ENCODE results near the gene PHACTR3.

DNA sequence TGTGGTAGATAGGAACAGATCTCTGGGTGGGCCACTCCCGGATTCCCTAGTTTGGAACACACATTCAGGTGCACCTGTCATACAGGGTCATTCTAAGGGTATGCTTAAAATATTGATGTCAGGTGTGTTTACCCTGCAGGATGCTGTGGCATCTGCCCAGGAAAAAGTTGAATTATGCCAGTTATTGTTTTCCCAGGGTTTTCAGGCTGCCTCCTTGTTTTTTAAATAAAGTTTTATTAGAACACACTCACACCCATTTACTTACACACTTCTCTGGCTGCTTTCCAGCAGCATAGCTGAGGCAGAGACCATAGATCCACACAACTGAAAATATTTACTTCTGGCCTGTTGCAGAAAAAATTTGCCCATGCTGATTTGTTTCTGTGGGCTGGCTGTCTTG is 76.5 kb downstream of the PHACTR3 start:
- TF ChIP-seq, protein P1, sequence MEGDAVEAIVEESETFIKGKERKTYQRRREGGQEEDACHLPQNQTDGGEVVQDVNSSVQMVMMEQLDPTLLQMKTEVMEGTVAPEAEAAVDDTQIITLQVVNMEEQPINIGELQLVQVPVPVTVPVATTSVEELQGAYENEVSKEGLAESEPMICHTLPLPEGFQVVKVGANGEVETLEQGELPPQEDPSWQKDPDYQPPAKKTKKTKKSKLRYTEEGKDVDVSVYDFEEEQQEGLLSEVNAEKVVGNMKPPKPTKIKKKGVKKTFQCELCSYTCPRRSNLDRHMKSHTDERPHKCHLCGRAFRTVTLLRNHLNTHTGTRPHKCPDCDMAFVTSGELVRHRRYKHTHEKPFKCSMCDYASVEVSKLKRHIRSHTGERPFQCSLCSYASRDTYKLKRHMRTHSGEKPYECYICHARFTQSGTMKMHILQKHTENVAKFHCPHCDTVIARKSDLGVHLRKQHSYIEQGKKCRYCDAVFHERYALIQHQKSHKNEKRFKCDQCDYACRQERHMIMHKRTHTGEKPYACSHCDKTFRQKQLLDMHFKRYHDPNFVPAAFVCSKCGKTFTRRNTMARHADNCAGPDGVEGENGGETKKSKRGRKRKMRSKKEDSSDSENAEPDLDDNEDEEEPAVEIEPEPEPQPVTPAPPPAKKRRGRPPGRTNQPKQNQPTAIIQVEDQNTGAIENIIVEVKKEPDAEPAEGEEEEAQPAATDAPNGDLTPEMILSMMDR (IDR thresholded peaks at IDR 0.05) = no peak
- TF ChIP-seq SIN3A (IDR thresholded peaks at IDR 0.05; ENCODE audit: borderline replicate concordance, insufficient read depth, low read depth, low read length) = no peak
- TF ChIP-seq POLR2AphosphoS5 (IDR thresholded peaks at IDR 0.05; ENCODE audit: low read depth, low read length) = no peak
- no peak for TF ChIP-seq TCF7L2 (IDR thresholded peaks at IDR 0.05; ENCODE audit: low read depth, low read length)
- TF ChIP-seq, protein P2, sequence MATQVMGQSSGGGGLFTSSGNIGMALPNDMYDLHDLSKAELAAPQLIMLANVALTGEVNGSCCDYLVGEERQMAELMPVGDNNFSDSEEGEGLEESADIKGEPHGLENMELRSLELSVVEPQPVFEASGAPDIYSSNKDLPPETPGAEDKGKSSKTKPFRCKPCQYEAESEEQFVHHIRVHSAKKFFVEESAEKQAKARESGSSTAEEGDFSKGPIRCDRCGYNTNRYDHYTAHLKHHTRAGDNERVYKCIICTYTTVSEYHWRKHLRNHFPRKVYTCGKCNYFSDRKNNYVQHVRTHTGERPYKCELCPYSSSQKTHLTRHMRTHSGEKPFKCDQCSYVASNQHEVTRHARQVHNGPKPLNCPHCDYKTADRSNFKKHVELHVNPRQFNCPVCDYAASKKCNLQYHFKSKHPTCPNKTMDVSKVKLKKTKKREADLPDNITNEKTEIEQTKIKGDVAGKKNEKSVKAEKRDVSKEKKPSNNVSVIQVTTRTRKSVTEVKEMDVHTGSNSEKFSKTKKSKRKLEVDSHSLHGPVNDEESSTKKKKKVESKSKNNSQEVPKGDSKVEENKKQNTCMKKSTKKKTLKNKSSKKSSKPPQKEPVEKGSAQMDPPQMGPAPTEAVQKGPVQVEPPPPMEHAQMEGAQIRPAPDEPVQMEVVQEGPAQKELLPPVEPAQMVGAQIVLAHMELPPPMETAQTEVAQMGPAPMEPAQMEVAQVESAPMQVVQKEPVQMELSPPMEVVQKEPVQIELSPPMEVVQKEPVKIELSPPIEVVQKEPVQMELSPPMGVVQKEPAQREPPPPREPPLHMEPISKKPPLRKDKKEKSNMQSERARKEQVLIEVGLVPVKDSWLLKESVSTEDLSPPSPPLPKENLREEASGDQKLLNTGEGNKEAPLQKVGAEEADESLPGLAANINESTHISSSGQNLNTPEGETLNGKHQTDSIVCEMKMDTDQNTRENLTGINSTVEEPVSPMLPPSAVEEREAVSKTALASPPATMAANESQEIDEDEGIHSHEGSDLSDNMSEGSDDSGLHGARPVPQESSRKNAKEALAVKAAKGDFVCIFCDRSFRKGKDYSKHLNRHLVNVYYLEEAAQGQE (IDR thresholded peaks at IDR 0.05; ENCODE audit: insufficient read depth in 1 of 2, low read depth in 2 of 2, low read length in 1 of 2) = no peak
